Heart left ventricle (tissue), 16 donors: ENCODE data around the gene DES. TPM values are rescaled to one million over a fixed set of nuclear protein-coding genes. Genes with fewer than 3 reads are reported as not detected.
A peak's percentile ranks its signal among the peaks of the same experiment; 100 is the strongest.

Experiments
- ATAC-seq, 4 donors: fragments of 200-7000 bp; cut with Tn5 transposase; one replicate each; pipeline ENCODE4 v1.9.1; 2020 to 2022; ENCODE audit warnings: moderate library complexity in 4 of 4, mild to moderate bottlenecking in 3 of 4, moderate number of reproducible peaks in 1 of 4
- DNase-seq, 5 donors: peaks; one replicate each; pipeline ENCODE4 v3.0.0-alpha.2; 2020
- H3K27ac ChIP-seq, 12 donors: fragments of 200-600 bp; sonication (generic) in 4 of 12; one replicate each; pipeline versions ENCODE4 v1.5.0 to v1.8.0; 2016 to 2022; ENCODE audit warnings: mild to moderate bottlenecking in 2 of 12
- H3K27me3 ChIP-seq, 9 donors: fragments of 200-600 bp; sonication (generic) in 2 of 9; one replicate each; pipeline versions ENCODE4 v1.5.1 to v1.8.0; 2016 to 2022; ENCODE audit warnings: mild to moderate bottlenecking in 3 of 9
- H3K36me3 ChIP-seq, 9 donors: fragments of 200-600 bp; sonication (generic) in 2 of 9; one replicate each; pipeline versions ENCODE4 v1.5.0 to v1.8.0; 2018 to 2022; ENCODE audit warnings: mild to moderate bottlenecking in 2 of 9
- H3K4me1 ChIP-seq, 12 donors: fragments of 200-600 bp; sonication (generic) in 4 of 12; one replicate each; pipeline versions ENCODE4 v1.5.0 to v1.8.0; 2016 to 2022; ENCODE audit warnings: mild to moderate bottlenecking in 3 of 12
- H3K4me3 ChIP-seq, 12 donors: fragments of 200-600 bp; sonication (generic) in 4 of 12; one replicate each; pipeline versions ENCODE4 v1.5.0 to v1.8.0; 2017 to 2022; ENCODE audit warnings: mild to moderate bottlenecking in 9 of 12, moderate library complexity in 4 of 12
- H3K9me3 ChIP-seq, 12 donors: fragments of 200-600 bp; sonication (generic) in 4 of 12; one replicate each; pipeline versions ENCODE4 v1.5.0 to v1.8.0; 2016 to 2022; ENCODE audit warnings: mild to moderate bottlenecking in 1 of 12
- POLR2A ChIP-seq, 2 donors: fragments of 450-650 bp; IDR thresholded peaks; one replicate each; pipeline ENCODE4 v1.6.1; 2017; ENCODE audit warnings: antibody characterized with exemption in 2 of 2, mild to moderate bottlenecking in 2 of 2, moderate library complexity in 2 of 2
- WGBS, 4 donors: extraction: QIAGEN DNeasy Blood & Tissue Kit in 2 of 4; methylation state at CpG; one replicate each; pipeline versions ENCODE4 v1.1.5 to v1.1.7; 2013 to 2018; 5-methylcytosine and 5-hydroxymethylcytosine counted together
- intact Hi-C, 10 donors: fragments of 100-400 bp; cut with DNase I; formaldehyde crosslinking; loops; one replicate each; pipeline versions ENCODE4 v1.11.1 to v1.14.2; 2022
- polyA plus RNA-seq, 2 donors: library from polyadenylated mRNA; stranded (reverse); fragments of 200-250 nt; gene quantifications; one replicate each; pipeline ENCODE4 v1.2.3, GENCODE V29; 2013
- total RNA-seq, 9 donors: library from RNA; depleted of rRNA in 2 of 9; stranded (reverse); fragments of >200 nt in 2 of 9; fragmentation: NEBNext Ultra II Directional in 3 of 9; extraction: Animal tissue kit (Norgen Biotek cat#: 25700) in 3 of 9; gene quantifications; one replicate each; pipeline versions ENCODE4 v1.1.0 to v1.2.4, GENCODE V29; 2016 to 2023
- TF ChIP-seq, protein P1 (sequence below), 12 donors: fragments of 200-600 bp; sonication (generic) in 4 of 12; IDR thresholded peaks; one replicate each; pipeline versions ENCODE4 v1.5.0 to v1.8.0; 2018 to 2022; ENCODE audit warnings: antibody characterized with exemption in 12 of 12, mild to moderate bottlenecking in 5 of 12
- donor health status: ischemic (EF 13 %, LVEDD 7.1; RV severe dilation, severe dysfunction).
- donor health status: healthy with polysubstance abuse.
- donor health status: DM: no; HTN: yes; CAD: no.
- donor health status: DM: no; HTN: no; CAD: no.
- donor health status: ischemic (EF 25% LVEDD 6.9; RV normal size, moderate dysfunction).
- donor health status: ischemic (EF 25% LVEDD 5.7; RV mildly dilated, moderate dysfunction).
- donor health status: healthy.
- donor health status: DM: yes; HTN: yes; CAD: no.
- donor health status: ischemic (EF 35%, LVEDD 5.7; RV mildly dilated, moderate dysfunction).
- donor health status: nonischemic (EF 11% LVEDD 7.7; RV severe dilation, severe dysfunction).
- donor health status: DM: yes; HTN: yes; CAD: no.
- donor health status: PGD.
- donor health status: ischemic (EF 29% LVEDD 5.4; RV normal size, mild dysfunction).
- donor health status: nonischemic (EF 23%, LVEDD 6.1; RV moderate dilation, normal function).

Gene DES
- total and polyA plus RNA-seq, 11 donors, result 9,618 to 28,674 (median 17,979) TPM

- no peak for ATAC-seq
- 21 to 39% (median 32%) methylated on average over 10 to 12 of the region's 12 CpGs for WGBS, 4 donors
- TF ChIP-seq, protein P1, sequence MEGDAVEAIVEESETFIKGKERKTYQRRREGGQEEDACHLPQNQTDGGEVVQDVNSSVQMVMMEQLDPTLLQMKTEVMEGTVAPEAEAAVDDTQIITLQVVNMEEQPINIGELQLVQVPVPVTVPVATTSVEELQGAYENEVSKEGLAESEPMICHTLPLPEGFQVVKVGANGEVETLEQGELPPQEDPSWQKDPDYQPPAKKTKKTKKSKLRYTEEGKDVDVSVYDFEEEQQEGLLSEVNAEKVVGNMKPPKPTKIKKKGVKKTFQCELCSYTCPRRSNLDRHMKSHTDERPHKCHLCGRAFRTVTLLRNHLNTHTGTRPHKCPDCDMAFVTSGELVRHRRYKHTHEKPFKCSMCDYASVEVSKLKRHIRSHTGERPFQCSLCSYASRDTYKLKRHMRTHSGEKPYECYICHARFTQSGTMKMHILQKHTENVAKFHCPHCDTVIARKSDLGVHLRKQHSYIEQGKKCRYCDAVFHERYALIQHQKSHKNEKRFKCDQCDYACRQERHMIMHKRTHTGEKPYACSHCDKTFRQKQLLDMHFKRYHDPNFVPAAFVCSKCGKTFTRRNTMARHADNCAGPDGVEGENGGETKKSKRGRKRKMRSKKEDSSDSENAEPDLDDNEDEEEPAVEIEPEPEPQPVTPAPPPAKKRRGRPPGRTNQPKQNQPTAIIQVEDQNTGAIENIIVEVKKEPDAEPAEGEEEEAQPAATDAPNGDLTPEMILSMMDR (IDR thresholded peaks at IDR 0.05), result no peak
- TF ChIP-seq POLR2A (IDR thresholded peaks at IDR 0.05), result no peak
- Histone ChIP-seq H3K4me1 (peaks cover 0 to 38% (median 10%) of the 10 kb centered on the region in 12 donors), H3K9me3 (no peaks in the 10 kb centered on the region), H3K4me3 (peak overlapping the region; percentile 49 to 80 (median 63)), H3K36me3 (peaks cover 0 to 37% (median 27%) of the 10 kb centered on the region in 9 donors), H3K27ac (peak overlapping the region; percentile 88 to 99 (median 96)), H3K27me3 (peaks cover 0 to 21% (median 15%) of the 10 kb centered on the region in 9 donors)
- intact Hi-C loops, result no loop called here
- DNase-seq, result no peak
These were observed 791 bp downstream of the DES start for GRCh38 chr2:219419012-219419324.

GRCh38 chr2:219419331-219420197 is 1.4 kb downstream of the DES start:
- peak in 4 of 5 donors; percentile 78 to 82 (median 80) for DNase-seq
- WGBS, 4 donors, result 35 to 56% (median 50%) methylated on average over 8 to 9 of the region's 9 CpGs
- TF ChIP-seq, protein P1 (IDR thresholded peaks at IDR 0.05), result no peak
- TF ChIP-seq POLR2A (IDR thresholded peaks at IDR 0.05), result peak; percentile 29 to 51
- Histone ChIP-seq H3K27ac (peak overlapping the region; percentile 88 to 99 (median 96)), H3K9me3 (no peaks in the 10 kb centered on the region), H3K4me3 (peak overlapping the region; percentile 49 to 80 (median 63)), H3K4me1 (peaks cover 0 to 39% (median 10%) of the 10 kb centered on the region in 12 donors), H3K27me3 (peaks cover 0 to 21% (median 15%) of the 10 kb centered on the region in 9 donors), H3K36me3 (peaks cover 0 to 43% (median 32%) of the 10 kb centered on the region in 9 donors)
- intact Hi-C loops, result loop anchor here in 2 of 10 donors (2.0 to 10.0 kb wide), 2 partner anchors 15 to 215 kb away; no protein-coding TSS in a partner anchor
- ATAC-seq, result peak; percentile 40 to 72 (median 63)

GRCh38 chr2:219420687-219421086 is 2.5 kb downstream of the DES start:
- H3K4me3 ChIP-seq, result peak overlapping the region; percentile 49 to 80 (median 63)
- no peak for TF ChIP-seq POLR2A (IDR thresholded peaks at IDR 0.05)
- TF ChIP-seq, protein P1 (IDR thresholded peaks at IDR 0.05), result no peak
- H3K27ac ChIP-seq, result peak overlapping the region; percentile 88 to 99 (median 96)
- WGBS, 4 donors, result 62 to 66% (median 65%) methylated on average over 8 of the region's 8 CpGs
- intact Hi-C loops, result loop anchor here in 2 of 10 donors (2.0 to 10.0 kb wide), 2 partner anchors 16 to 214 kb away; no protein-coding TSS in a partner anchor
- H3K36me3 ChIP-seq, result peaks cover 0 to 54% (median 34%) of the 10 kb centered on the region in 9 donors
- DNase-seq (peak in 1 of 5 donors; percentile 55), ATAC-seq (no peak)
- no peaks in the 10 kb centered on the region for H3K9me3 ChIP-seq
- peaks cover 0 to 38% (median 10%) of the 10 kb centered on the region in 12 donors for H3K4me1 ChIP-seq
- H3K27me3 ChIP-seq, result peaks cover 0 to 21% (median 15%) of the 10 kb centered on the region in 9 donors

DNA sequence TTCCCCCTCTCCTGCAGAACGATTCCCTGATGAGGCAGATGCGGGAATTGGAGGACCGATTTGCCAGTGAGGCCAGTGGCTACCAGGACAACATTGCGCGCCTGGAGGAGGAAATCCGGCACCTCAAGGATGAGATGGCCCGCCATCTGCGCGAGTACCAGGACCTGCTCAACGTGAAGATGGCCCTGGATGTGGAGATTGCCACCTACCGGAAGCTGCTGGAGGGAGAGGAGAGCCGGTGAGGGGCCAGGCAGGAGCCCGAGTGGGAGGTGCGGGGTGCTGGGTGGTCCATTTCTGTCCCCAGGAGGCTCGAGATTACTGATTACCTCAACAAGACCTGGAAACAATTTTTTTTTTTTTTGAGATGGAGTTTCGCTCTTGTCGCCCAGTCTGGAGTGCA is 3.1 kb downstream of the DES start:
- H3K9me3 ChIP-seq, result no peaks in the 10 kb centered on the region
- intact Hi-C loops, result loop anchor here in 2 of 10 donors (2.0 to 10.0 kb wide), 2 partner anchors 17 to 213 kb away; no protein-coding TSS in a partner anchor
- H3K27me3 ChIP-seq, result peaks cover 0 to 21% (median 15%) of the 10 kb centered on the region in 9 donors
- peak overlapping the region; percentile 88 to 99 (median 96) for H3K27ac ChIP-seq
- H3K4me3 ChIP-seq, result peak overlapping the region; percentile 49 to 80 (median 63)
- H3K4me1 ChIP-seq, result peaks cover 0 to 32% (median 9%) of the 10 kb centered on the region in 12 donors
- peaks cover 0 to 61% (median 34%) of the 10 kb centered on the region in 9 donors for H3K36me3 ChIP-seq
- ATAC-seq (no peak), DNase-seq (no peak)
- peak in 1 of 2 donors; percentile 20 for TF ChIP-seq POLR2A (IDR thresholded peaks at IDR 0.05)
- TF ChIP-seq, protein P1 (IDR thresholded peaks at IDR 0.05), result peak in 2 of 12 donors; percentile 12 to 20
- WGBS, 4 donors, result 48 to 63% (median 52%) methylated on average over 16 to 17 of the region's 17 CpGs
